ENCODE measurements around the gene GH2. TPM values are rescaled to one million over a fixed set of nuclear protein-coding genes. Genes with fewer than 3 reads are reported as not detected.

The GH2 gene
- total RNA-seq, 1 donor from 2014 or later, result not detected

GRCh38 chr17:63830278-63830677 lies 51.5 kb downstream of the GH2 start:
- Mint-ChIP-seq H3K4me1 (ENCODE audit: low read depth) (peaks cover 53% of the 10 kb centered on the region), H3K4me3 (peak overlapping the region; percentile 4), H3K9me3 (no peaks in the 10 kb centered on the region), H3K27me3 (ENCODE audit: insufficient read depth) (no peaks in the 10 kb centered on the region), H3K27ac (no peak overlapping the region), H3K36me3 (ENCODE audit: low read depth) (peaks cover 71% of the 10 kb centered on the region)
- intact Hi-C loops (cut with micrococcal nuclease), result no loop called here
- no peak for DNase-seq (ENCODE audit: low spot score)

Other genes starting within 250 kb of the GH2 start
- 228 and 233 TPM in 2 replicates for gene LIMD2, start 181.8 kb downstream of the GH2 start, total RNA-seq
- 59.1 and 59.4 TPM in 2 replicates for gene STRADA, start 140.1 kb downstream of the GH2 start, total RNA-seq
- 74.8 and 79.2 TPM in 2 replicates for gene CCDC47, start 108.3 kb downstream of the GH2 start, total RNA-seq
- gene DDX42, start 107.8 kb downstream of the GH2 start, total RNA-seq, result 147 and 149 TPM in 2 replicates
- 185 and 195 TPM in 2 replicates for gene PSMC5, start 54.5 kb downstream of the GH2 start, total RNA-seq
- gene FTSJ3, start 54.3 kb downstream of the GH2 start, total RNA-seq, result 95.6 and 100 TPM in 2 replicates
- 116 TPM in 2 replicates for gene SMARCD2, start 39.3 kb downstream of the GH2 start, total RNA-seq
- not detected in 2 replicates for gene CSH2, start 8.3 kb downstream of the GH2 start, total RNA-seq
- gene CSH1, start 14.6 kb upstream of the GH2 start, total RNA-seq, result not detected in 2 replicates
- not detected in 2 replicates for gene CSHL1, start 29.3 kb upstream of the GH2 start, total RNA-seq
- not detected in 2 replicates for gene GH1, start 36.9 kb upstream of the GH2 start, total RNA-seq
- 28.9 and 31.8 TPM in 2 replicates for gene CD79B, start 50.4 kb upstream of the GH2 start, total RNA-seq
- gene SCN4A, start 91.0 kb upstream of the GH2 start, total RNA-seq, result 0.13 and 0.22 TPM in 2 replicates
- gene PRR29, start 116.4 kb upstream of the GH2 start, total RNA-seq, result 0.44 and 0.91 TPM in 2 replicates
- gene ICAM2, start 138.7 kb upstream of the GH2 start, total RNA-seq, result 58.3 and 62.1 TPM in 2 replicates
- gene ERN1, start 248.2 kb upstream of the GH2 start, total RNA-seq, result 90.0 and 91.6 TPM in 2 replicates